ENCODE results near the gene FKBP6.
"Not testable (repeated sequence)": the region's sequence is repeated elsewhere in the genome, so short reads cannot be mapped to it uniquely, and the experiment has no call there.

Gene FKBP6

GRCh38 chr7:73359746-73360375, 31.9 kb downstream of the FKBP6 start:
- Histone ChIP-seq H4K20me1 (ENCODE audit: insufficient read depth, low read length) (no peaks in the 10 kb centered on the region), H3K27me3 (ENCODE audit: insufficient read depth, low read length, poor library complexity) (no peaks in the 10 kb centered on the region)
- DNase-seq: no peak

GRCh38 chr7:73360590-73360989, 32.6 kb downstream of the FKBP6 start:
- H3K36me3 ChIP-seq (ENCODE audit: insufficient read depth, low read length); H3K9me3 ChIP-seq (ENCODE audit: insufficient read depth, low read length, severe bottlenecking); H3K4me2 ChIP-seq (ENCODE audit: insufficient read depth, low read length); H3K27me3 ChIP-seq (ENCODE audit: insufficient read depth, low read length, poor library complexity); H2AFZ ChIP-seq (ENCODE audit: low read depth, low read length); H3K79me2 ChIP-seq (ENCODE audit: insufficient read depth, low read length); DNase-seq; H3K4me3 ChIP-seq (ENCODE audit: low read depth in 1 of 2, low read length in 2 of 2); H3K4me1 ChIP-seq (ENCODE audit: insufficient read depth, low read length); H4K20me1 ChIP-seq (ENCODE audit: insufficient read depth, low read length); H3K9ac ChIP-seq (ENCODE audit: low read depth, low read length); ATAC-seq (ENCODE audit: insufficient read depth, low read depth); H3K27ac ChIP-seq (ENCODE audit: low read length): not testable (repeated sequence)

More at GRCh38 chr7:73359746-73360375, 31.9 kb downstream of the FKBP6 start:
- no peak overlapping the region for H2AFZ ChIP-seq (ENCODE audit: low read depth, low read length)
- H3K4me1 ChIP-seq (ENCODE audit: insufficient read depth, low read length): no peaks in the 10 kb centered on the region
- H3K4me2 ChIP-seq (ENCODE audit: insufficient read depth, low read length): no peak overlapping the region
- no peak overlapping the region for H3K4me3 ChIP-seq (ENCODE audit: low read depth in 1 of 2, low read length in 2 of 2)
- no peak overlapping the region for H3K27ac ChIP-seq (ENCODE audit: low read length)
- H3K9me3 ChIP-seq (ENCODE audit: insufficient read depth, low read length, severe bottlenecking): no peaks in the 10 kb centered on the region
- no peaks in the 10 kb centered on the region for H3K79me2 ChIP-seq (ENCODE audit: insufficient read depth, low read length)
- H3K36me3 ChIP-seq (ENCODE audit: insufficient read depth, low read length): no peaks in the 10 kb centered on the region
- TF ChIP-seq CTCF (IDR thresholded peaks at IDR 0.05; ENCODE audit: borderline replicate concordance, extremely low read depth, low read length, poor library complexity, severe bottlenecking) (no peak), EZH2 (IDR thresholded peaks at IDR 0.05; ENCODE audit: borderline replicate concordance, low read depth, low read length, severe bottlenecking) (no peak)
- H3K9ac ChIP-seq (ENCODE audit: low read depth, low read length): no peak overlapping the region
- ATAC-seq (ENCODE audit: insufficient read depth, low read depth): no peak

- Histone ChIP-seq H3K36me3 (ENCODE audit: insufficient read depth, low read length) (no peaks in the 10 kb centered on the region), H3K4me1 (ENCODE audit: insufficient read depth, low read length) (0 out of 2 replicates have a peak, but pooled peaks cover 3% of the 10 kb centered on the region), H3K27ac (ENCODE audit: low read length) (no peak overlapping the region), H3K9me3 (ENCODE audit: insufficient read depth, low read length, severe bottlenecking) (no peaks in the 10 kb centered on the region), H3K4me3 (ENCODE audit: low read depth in 1 of 2, low read length in 2 of 2) (no peak overlapping the region), H3K9ac (ENCODE audit: low read depth, low read length) (no peak overlapping the region), H4K20me1 (ENCODE audit: insufficient read depth, low read length) (no peaks in the 10 kb centered on the region), H2AFZ (ENCODE audit: low read depth, low read length) (no peak overlapping the region), H3K79me2 (ENCODE audit: insufficient read depth, low read length) (no peaks in the 10 kb centered on the region), H3K4me2 (ENCODE audit: insufficient read depth, low read length) (no peak overlapping the region), H3K27me3 (ENCODE audit: insufficient read depth, low read length, poor library complexity) (no peaks in the 10 kb centered on the region)
- TF ChIP-seq CTCF (IDR thresholded peaks at IDR 0.05; ENCODE audit: borderline replicate concordance, extremely low read depth, low read length, poor library complexity, severe bottlenecking) (no peak), EZH2 (IDR thresholded peaks at IDR 0.05; ENCODE audit: borderline replicate concordance, low read depth, low read length, severe bottlenecking) (no peak)
- ATAC-seq (ENCODE audit: insufficient read depth, low read depth): no peak
- DNase-seq: no peak
These were observed 35.5 kb downstream of the FKBP6 start for GRCh38 chr7:73363225-73364005.

DNA sequence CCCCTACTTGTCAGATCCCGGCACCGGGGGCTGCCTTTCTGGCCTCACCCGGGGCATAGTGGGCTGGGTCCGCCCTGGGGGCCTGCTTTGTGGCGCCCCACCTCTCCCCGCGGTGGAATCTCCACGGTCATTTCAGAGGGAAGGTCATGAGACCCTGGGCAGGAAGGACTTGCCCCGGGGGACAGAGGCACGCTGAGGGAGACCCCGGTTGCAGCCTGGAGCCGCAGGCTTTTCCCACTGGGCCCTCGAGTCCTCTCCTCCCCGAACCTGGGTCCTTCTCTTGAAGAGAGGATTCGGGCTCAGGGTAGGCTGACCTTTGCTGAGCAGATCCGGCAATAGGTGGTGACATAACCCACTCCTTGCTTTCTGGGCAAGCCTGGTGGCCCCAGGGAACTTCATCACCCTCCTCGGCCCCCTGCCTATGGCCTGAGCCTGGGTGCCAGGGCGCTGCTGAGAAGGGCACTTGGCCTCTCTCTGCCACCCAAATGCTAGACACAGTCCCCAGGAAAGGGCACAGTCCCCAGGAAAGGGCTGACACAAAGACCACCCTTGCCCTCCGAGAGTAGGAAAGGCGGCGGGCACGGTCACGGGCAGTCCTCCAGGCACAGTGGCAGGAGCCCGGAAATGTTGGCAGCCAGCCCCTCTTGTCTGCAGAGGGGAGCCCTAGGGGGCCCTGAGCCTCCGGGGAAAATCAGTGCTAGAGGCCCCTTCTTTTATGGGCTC, 36.2 kb downstream of the FKBP6 start:
- no peak overlapping the region for H3K27ac ChIP-seq (ENCODE audit: low read length)
- no peak overlapping the region for H3K4me3 ChIP-seq (ENCODE audit: low read depth in 1 of 2, low read length in 2 of 2)
- H3K36me3 ChIP-seq (ENCODE audit: insufficient read depth, low read length): no peaks in the 10 kb centered on the region
- ATAC-seq (ENCODE audit: insufficient read depth, low read depth) (no peak), DNase-seq (no peak)
- H3K4me2 ChIP-seq (ENCODE audit: insufficient read depth, low read length): no peak overlapping the region
- no peaks in the 10 kb centered on the region for H3K9me3 ChIP-seq (ENCODE audit: insufficient read depth, low read length, severe bottlenecking)
- no peaks in the 10 kb centered on the region for H3K79me2 ChIP-seq (ENCODE audit: insufficient read depth, low read length)
- no peak for TF ChIP-seq CTCF (IDR thresholded peaks at IDR 0.05; ENCODE audit: borderline replicate concordance, extremely low read depth, low read length, poor library complexity, severe bottlenecking)
- no peak for TF ChIP-seq EZH2 (IDR thresholded peaks at IDR 0.05; ENCODE audit: borderline replicate concordance, low read depth, low read length, severe bottlenecking)
- H4K20me1 ChIP-seq (ENCODE audit: insufficient read depth, low read length): no peaks in the 10 kb centered on the region
- H3K27me3 ChIP-seq (ENCODE audit: insufficient read depth, low read length, poor library complexity): no peaks in the 10 kb centered on the region
- H2AFZ ChIP-seq (ENCODE audit: low read depth, low read length): no peak overlapping the region
- 0 out of 2 replicates have a peak, but pooled peaks cover 3% of the 10 kb centered on the region for H3K4me1 ChIP-seq (ENCODE audit: insufficient read depth, low read length)
- H3K9ac ChIP-seq (ENCODE audit: low read depth, low read length): no peak overlapping the region

Data from DND-41 (cell line).